D341Med (cell line): ENCODE data around the gene GPSM1.
"Not testable (repeated sequence)": the region's sequence is repeated elsewhere in the genome, so short reads cannot be mapped to it uniquely, and the experiment has no call there.

Source experiments
- DNase-seq: peaks from one replicate; pipeline ENCODE4 v3.0.0; 2012; ENCODE audit warnings: low spot score

GPSM1 gene

DNA sequence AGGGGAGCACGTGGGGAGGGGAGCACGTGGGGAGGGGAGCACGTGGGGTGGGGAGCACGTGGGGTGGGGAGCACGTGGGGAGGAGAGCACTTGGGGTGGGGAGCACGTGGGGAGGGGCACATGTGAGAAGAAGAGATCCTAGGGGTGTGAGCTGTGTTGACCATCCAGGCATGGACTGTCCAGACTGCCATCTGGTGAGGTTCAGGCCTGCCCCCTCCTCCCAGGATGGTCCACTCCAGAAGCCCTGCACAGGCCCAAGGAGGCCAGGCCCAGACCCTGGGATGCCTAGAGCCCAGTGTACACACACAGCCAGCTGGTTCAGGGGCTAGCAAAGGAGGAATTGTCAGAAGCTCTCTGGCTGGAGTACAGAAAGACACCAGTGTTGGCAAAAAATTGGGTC, 70.3 kb downstream of the GPSM1 start:
- no peak for DNase-seq

DNA sequence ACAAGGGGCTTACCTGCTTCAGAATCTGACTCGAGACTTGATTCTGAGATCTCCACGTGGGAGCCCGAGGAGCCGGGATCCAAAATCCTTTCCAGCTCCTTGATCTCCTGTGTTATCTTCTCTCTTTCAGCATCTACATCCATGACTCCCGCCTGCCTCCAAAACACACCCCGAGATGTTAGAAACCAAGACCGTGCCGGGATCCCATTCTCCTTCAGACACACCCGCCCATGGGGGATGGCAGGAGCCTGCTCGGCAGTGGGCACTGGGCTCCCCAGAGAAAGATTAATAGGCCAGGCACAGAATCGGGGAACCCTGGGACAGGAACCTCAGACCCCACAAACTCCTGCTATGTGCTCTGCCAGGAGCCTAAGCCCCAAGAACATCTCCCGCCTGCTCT, 70.9 kb downstream of the GPSM1 start:
- no peak for DNase-seq

DNA sequence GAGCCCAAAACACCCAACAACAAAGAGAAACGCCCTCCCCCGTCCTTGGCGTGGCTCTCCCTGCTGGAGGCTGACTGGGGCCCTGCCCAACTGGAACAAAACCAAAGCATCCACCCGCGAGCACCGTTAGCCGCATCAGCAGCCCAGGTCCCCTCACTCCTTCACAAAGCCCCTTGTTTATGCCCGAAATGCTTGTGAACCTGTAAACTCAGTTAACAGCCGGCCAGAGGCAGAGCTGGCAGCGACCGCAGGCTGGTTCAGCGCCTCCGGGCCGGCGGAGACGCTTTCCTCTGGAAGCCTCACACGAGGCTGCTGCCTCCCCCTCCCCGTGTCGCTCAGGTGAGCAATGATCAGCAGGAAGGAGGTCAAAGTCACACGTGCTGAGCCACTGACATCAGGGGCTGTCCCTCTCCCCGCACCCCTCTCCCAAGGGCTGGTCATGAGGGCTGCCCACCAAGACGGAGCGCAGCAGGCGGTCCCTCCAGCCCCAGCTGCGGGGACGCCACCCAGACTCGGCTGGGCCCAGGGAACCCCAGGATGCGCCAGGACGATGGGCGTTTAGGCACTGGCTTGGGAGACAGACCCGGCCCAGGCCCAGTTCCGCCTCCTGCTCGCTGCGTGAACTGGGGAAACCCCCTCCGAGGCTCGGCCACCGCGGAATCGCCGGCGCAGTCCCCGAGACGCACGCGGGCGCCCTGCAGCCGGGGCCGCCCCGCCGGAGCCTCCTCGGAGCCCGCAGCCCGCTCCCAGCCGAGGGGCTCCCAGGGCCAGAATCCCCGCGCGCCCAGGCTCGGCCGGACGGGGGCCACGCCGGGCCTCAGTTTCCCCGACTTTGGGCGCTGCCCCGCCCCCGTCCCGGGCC, 72.1 kb downstream of the GPSM1 start:
- DNase-seq: peak; percentile 66

DNA sequence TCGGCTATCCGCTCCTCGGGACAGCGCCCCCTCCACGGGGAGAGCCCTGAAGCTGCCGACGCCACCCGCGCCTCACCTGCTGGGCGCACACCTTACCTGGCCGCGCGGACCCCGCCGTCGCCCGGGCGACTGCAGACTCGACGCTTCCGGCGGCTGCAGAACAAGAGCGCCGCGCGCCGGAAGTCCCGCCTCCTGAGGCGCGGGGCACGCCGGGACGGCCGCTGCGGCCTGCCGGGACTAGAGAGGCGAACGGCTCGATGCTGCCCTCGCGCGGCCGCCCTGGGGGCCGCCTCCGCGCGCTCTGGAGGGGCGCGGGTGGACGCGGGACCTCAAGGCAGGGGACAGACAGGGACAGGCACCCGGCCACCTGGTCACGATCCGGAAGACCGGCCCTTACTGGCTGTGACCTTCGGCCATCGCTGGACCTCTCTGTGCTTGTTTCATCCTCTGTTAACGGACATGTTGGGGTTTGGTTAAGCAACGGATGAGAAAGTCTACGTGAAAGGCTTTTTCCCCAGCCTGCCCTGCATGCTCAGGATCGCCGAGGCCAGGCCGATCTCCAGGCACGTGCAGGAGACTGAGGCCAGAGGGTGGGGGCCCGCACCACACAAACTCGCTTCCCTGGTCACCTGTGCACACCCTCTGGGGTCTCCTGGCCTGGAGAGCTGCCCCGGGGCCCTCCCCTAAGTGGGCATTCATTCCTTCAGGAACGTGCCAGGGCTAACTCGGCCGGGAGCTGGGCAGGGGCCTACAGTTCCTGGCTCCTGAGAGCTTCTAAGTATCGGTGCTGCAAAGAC, 72.9 kb downstream of the GPSM1 start, which contains the start of gene SNAPC4:
Gene SNAPC4 (minus strand): TSS at position 133 of the 797 bp plus-strand sequence. CDS start 1,742 bp downstream, outside the sequence.
- DNase-seq: peak; percentile 99

DNA sequence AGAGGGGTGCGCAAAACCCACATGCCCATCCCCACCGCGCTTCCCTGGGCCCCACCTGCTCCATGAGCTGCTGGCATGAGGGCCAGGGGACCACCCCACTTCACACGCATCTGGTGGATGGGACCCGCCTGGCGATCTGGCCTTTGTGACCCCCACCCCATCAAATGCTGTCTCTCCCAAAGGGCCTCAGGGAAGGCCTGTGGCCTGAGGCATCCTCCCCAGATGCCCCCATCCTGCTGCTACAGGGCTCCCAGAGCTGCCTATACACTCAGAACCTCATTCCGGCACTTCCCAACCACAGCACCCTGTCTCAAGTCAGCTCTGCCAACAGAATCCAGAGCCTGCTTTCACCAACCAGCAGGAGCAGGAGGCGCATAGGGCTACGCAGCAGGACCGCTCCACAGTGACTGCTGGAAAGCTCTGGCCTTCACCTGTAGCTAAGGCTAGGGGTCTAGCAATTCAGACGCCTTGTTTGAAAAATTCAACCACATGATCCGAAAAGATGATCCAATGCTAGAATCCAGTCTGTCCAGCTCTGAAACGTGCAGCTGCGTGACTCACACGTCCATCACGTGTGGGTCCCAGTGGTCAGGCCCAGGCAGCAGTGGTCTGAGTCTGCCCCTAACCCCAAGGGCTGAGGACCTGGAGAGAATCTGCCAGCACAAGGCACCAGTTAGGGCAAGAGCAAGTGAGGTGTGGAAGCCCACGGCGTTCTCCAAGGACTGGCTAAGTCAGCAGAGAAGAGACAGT, 74.0 kb downstream of the GPSM1 start:
- no peak for DNase-seq

DNA sequence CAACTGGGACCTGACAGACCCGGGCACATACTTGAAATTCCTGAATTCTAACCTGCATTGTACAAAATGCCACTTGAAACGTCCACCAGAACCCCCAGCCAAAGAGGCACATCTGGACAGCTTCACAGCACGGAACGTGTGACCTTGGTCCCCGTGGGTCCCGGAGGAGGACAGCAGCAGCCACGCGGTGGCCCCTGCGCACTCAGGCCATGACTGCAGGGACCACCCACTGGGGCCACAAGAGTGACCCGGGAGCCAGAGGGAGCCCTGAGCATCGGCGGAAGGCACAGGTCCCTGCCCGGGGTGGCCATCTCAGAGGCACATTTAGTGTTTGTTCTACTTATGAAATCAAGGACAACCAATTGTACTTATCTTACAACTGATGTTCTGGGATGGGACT, 74.7 kb downstream of the GPSM1 start:
- no peak for DNase-seq

DNA sequence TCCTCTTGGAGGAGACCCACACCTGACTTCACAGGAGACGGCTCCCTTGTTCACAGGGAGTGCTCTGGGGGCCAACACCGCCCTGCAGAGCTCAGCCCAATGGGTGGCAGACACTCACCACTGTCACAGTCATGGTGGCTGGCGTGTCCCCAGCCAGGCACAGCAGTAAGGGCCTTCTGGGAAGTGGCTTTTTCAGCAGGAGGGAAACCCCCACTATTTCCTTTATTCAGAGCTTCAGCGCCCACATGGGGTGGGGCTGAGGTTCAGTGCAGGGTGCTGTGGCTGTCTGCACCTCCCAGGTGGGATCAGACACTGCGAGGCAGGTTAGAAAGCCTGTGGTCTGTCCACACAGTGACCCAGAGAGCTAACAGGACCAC, 76.2 kb downstream of the GPSM1 start:
- DNase-seq: no peak

DNA sequence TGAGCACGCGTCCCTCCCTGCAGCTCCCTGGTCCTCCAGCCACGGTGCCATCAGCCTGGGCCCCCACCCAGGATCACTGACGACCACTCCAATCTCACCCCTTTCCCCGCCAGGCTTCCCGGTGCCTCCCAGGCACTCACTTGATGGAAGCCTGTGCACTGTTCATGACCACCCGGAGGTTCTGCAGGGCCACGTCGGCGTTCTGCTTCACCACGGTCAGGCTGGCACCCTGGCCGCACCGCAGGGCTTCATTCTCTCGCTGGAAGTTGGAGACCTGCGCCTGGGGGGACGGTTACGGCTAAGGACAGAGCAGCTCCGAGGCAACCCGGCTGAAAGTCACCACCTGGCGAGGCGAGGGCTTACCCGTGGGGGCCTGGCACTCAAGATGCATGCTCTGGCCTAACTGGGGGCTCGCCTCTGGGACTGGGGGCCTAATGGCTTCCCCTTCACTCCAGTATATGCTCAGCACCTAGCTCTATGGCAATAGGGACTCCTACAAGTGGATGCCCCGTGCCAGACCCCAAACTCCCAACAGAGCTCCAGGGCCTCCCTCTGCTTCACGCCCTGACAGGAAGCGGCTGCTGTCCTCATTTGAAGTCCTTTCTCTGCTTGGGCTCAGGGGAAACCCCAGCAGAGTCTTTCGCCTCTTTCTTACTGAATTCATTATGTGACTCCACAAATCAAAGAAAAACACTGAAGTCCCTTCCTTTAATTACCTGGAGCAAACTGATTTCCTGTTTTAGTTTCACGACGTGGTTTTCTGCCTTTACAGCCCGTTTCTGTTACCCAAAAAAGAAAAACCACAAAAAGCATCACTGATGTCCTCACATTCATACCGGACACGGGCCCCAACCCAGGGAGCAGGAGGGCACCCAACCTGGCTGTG, 76.8 kb downstream of the GPSM1 start:
- DNase-seq: no peak

DNA sequence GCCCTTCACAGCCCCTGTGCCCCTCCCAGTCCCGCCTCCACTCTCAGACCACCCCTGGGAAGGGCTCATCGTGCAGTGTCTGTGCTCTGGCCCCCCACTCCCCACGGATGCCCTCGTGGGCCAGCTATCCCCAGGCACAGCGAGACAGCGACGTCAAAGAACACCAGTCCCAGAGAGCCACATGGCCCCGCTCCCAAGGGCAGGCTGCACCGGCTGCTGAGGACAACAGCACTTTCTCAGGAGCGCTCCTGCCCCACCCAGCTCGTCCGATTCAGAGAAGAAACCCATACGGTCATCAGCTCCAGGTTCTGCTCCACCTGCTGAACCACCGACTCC, 77.4 kb downstream of the GPSM1 start:
- DNase-seq: no peak

DNA sequence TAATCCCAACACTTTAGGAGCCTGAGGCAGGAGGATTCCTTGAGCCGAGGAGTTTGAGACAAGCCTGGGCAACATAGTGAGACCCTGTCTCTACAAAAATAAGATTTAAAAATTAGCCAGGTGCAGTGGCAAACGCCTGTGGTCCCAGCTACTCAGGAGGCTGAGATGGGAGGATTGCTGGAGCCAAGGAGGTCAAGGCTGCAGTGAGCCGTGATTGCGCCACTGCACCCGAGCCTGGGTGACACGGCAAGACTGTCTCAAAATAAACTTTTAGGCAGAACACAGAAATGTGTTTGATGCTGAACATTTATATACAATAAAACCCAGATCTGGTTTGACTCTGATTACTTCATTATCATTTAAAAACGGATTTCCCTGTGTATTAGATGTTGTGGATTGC, 78.1 kb downstream of the GPSM1 start:
- no peak for DNase-seq

DNA sequence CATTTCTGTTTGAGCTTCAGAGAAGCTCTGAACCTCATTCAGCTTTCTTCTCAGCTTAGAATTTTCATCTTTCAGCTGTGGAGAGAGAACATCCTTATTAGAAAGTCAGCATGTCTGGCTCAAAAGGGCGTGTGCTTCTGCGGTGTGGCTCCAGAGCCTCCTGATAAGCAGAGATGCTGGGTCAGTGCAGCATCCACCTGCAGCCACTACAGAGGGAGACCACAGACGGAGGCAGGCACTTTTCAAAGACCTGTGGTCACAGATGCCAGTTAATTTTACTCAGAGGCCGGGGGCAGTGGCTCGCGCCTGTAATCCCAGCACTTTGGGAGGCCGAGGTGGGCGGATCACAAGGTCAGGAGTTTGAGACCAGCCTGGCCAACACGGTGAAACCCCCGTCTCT, 78.6 kb downstream of the GPSM1 start:
- not testable (repeated sequence) for DNase-seq

DNA sequence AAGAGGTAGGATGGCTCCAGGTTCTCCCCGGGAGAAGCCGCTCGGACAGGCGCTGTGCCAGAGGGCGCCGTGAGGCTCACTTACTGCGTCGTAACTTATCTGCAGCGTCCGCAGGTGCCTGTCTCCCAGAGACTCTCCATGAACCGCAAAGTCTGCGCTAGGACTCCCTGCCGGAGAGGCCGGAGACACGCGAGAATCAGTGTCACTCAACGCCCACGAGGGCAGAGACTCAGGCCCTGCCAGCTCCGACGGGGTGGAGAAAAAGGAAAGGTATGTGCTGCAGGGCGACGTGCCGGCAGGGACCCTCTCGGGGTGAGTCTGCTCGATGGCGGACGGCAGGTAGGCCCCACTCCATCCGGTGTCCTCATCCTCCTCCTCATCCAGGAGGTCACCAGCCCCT, 79.7 kb downstream of the GPSM1 start:
- DNase-seq: not testable (repeated sequence)

DNA sequence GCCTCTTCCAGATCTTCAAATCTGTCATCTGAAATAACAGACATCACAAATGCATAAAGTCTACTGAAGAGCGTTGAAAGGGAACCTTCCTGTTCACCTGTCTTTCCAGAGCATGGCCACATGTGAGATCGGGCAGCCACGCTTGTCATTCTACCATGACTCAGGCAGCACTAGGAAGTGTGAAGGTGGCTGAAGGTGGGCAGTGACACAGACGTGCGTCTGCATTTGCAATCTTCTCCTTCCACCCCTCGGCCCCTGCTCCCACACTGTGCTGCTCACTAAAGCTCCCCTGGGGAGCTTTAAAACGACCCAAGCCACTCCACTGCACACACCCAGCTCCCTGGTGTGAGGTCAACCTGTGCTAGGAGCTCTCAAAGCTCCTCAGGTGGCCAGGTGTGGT, 80.6 kb downstream of the GPSM1 start:
- no peak for DNase-seq
